Neural cell (in vitro differentiated cells): ENCODE measurements around the gene UNC5A. TPM values are rescaled to one million over a fixed set of nuclear protein-coding genes. Genes with fewer than 3 reads are reported as not detected.

Experiments used
- H2AFZ ChIP-seq: fragments of 200-600, 300-800 bp; sonication (generic), shearing (Covaris generic); 2 replicates; pipeline ENCODE4 v1.6.0; 2014; ENCODE audit warnings: low read depth, mild to moderate bottlenecking, antibody characterized with exemption, low read length, moderate library complexity
- H3F3A ChIP-seq: fragments of 200-600 bp; shearing (Covaris generic); 2 replicates; pipeline ENCODE4 v1.6.1; 2016; ENCODE audit warnings: mild to moderate bottlenecking, moderate library complexity, mixed read lengths, antibody characterized with exemption, low read length; ENCODE audit not compliant: insufficient read depth, poor library complexity, severe bottlenecking
- H3K27ac ChIP-seq: fragments of 200-600, 300-800 bp; sonication (generic), shearing (Covaris generic); 2 replicates; pipeline ENCODE4 v1.5.1; 2014; ENCODE audit warnings: mild to moderate bottlenecking, low read length, moderate library complexity
- H3K27me3 ChIP-seq: fragments of 300-800, 200-600 bp; sonication (generic), shearing (Covaris generic); 2 replicates; pipeline ENCODE4 v1.6.0; 2014; ENCODE audit warnings: mild to moderate bottlenecking, low read depth, low read length, moderate library complexity; ENCODE audit not compliant: insufficient read depth
- H3K36me3 ChIP-seq: fragments of 300-800, 200-600 bp; sonication (generic), shearing (Covaris generic); 2 replicates; pipeline ENCODE4 v1.5.1; 2014; ENCODE audit warnings: mild to moderate bottlenecking, antibody characterized with exemption, low read length, moderate library complexity; ENCODE audit not compliant: insufficient read depth
- H3K4me2 ChIP-seq: fragments of 300-800, 200-600 bp; sonication (generic), shearing (Covaris generic); 2 replicates; pipeline ENCODE4 v1.6.0; 2014; ENCODE audit warnings: mild to moderate bottlenecking, low read length
- H3K4me3 ChIP-seq: fragments of 300-800, 200-600 bp; sonication (generic), shearing (Covaris generic); 2 replicates; pipeline ENCODE4 v1.5.1; 2014; ENCODE audit warnings: mild to moderate bottlenecking, low read length, moderate library complexity
- H3K79me2 ChIP-seq: fragments of 200-600 bp; shearing (Covaris generic); replicated peaks from 2 replicates; pipeline ENCODE4 v1.6.0; 2014; ENCODE audit warnings: mild to moderate bottlenecking, low read length, moderate library complexity; ENCODE audit not compliant: insufficient read depth
- H3K9ac ChIP-seq: fragments of 300-800, 200-600 bp; sonication (generic), shearing (Covaris generic); 2 replicates; pipeline ENCODE4 v1.6.1; 2016; ENCODE audit warnings: mild to moderate bottlenecking, low read length, mixed read lengths
- H3K9me2 ChIP-seq: fragments of 200-600 bp; shearing (Covaris generic); 2 replicates; pipeline ENCODE4 v1.6.1; 2016; ENCODE audit warnings: mild to moderate bottlenecking, low read length, mixed read lengths; ENCODE audit not compliant: insufficient read depth
- H3K9me3 ChIP-seq: fragments of 200-600, 300-800 bp; sonication (generic), shearing (Covaris generic); 2 replicates; pipeline ENCODE4 v1.6.1; 2016; ENCODE audit warnings: mild to moderate bottlenecking, mixed run types, low read length, moderate library complexity, mixed read lengths
- H4K20me1 ChIP-seq: fragments of 200-600 bp; shearing (Covaris generic); 2 replicates; pipeline ENCODE4 v1.6.1; 2016; ENCODE audit warnings: mild to moderate bottlenecking, mixed run types; ENCODE audit not compliant: insufficient read depth
- EP300 ChIP-seq: fragments of 450-650 bp; conservative IDR thresholded peaks from 2 replicates; pipeline ENCODE4 v1.6.1; 2014; ENCODE audit warnings: antibody characterized with exemption, mild to moderate bottlenecking, moderate library complexity; ENCODE audit not compliant: poor library complexity, severe bottlenecking
- EZH2 ChIP-seq: fragments of 200-600, 300-800 bp; shearing (Covaris generic), sonication (generic); IDR thresholded peaks from 2 replicates; pipeline ENCODE4 v1.6.1; 2014; ENCODE audit warnings: antibody characterized with exemption, low read length, borderline replicate concordance, mild to moderate bottlenecking; ENCODE audit not compliant: insufficient read depth, poor library complexity, severe bottlenecking
- MXI1 ChIP-seq: fragments of 450-650 bp; conservative IDR thresholded peaks from 2 replicates; pipeline ENCODE4 v1.6.1; 2014; ENCODE audit warnings: antibody characterized with exemption, mild to moderate bottlenecking; ENCODE audit not compliant: poor library complexity, severe bottlenecking
- POLR2AphosphoS5 ChIP-seq: IDR thresholded peaks from 2 replicates; pipeline ENCODE4 v1.6.1; 2012
- RAD21 ChIP-seq: fragments of 450-650 bp; conservative IDR thresholded peaks from 2 replicates; pipeline ENCODE4 v1.6.1; 2014; ENCODE audit warnings: antibody characterized with exemption, mild to moderate bottlenecking, moderate library complexity
- SMC3 ChIP-seq: fragments of 450-650 bp; conservative IDR thresholded peaks from 2 replicates; pipeline ENCODE4 v1.6.1; 2014; ENCODE audit warnings: antibody characterized with exemption, mild to moderate bottlenecking, moderate library complexity; ENCODE audit not compliant: poor library complexity
- TAF1 ChIP-seq: IDR thresholded peaks from 2 replicates; pipeline ENCODE4 v1.6.1; 2012; ENCODE audit warnings: low read depth
- polyA plus RNA-seq: library from polyadenylated mRNA; depleted of rRNA; stranded (reverse); fragments of >200 nt; gene quantifications from 2 replicates; pipeline ENCODE4 v1.2.3, GENCODE V29; 2014
- TF ChIP-seq, protein P1 (sequence below): IDR thresholded peaks from 2 replicates; pipeline ENCODE4 v1.6.1; 2012; ENCODE audit warnings: borderline replicate concordance
- TF ChIP-seq, protein P2 (sequence below): fragments of 450-650 bp; IDR thresholded peaks from 2 replicates; pipeline ENCODE4 v1.5.1; 2014; ENCODE audit warnings: antibody characterized with exemption, mild to moderate bottlenecking, moderate library complexity; ENCODE audit not compliant: poor library complexity, severe bottlenecking

Gene UNC5A
- polyA plus RNA-seq, 1 donor from 2014 or later: 2.7 TPM

DNA sequence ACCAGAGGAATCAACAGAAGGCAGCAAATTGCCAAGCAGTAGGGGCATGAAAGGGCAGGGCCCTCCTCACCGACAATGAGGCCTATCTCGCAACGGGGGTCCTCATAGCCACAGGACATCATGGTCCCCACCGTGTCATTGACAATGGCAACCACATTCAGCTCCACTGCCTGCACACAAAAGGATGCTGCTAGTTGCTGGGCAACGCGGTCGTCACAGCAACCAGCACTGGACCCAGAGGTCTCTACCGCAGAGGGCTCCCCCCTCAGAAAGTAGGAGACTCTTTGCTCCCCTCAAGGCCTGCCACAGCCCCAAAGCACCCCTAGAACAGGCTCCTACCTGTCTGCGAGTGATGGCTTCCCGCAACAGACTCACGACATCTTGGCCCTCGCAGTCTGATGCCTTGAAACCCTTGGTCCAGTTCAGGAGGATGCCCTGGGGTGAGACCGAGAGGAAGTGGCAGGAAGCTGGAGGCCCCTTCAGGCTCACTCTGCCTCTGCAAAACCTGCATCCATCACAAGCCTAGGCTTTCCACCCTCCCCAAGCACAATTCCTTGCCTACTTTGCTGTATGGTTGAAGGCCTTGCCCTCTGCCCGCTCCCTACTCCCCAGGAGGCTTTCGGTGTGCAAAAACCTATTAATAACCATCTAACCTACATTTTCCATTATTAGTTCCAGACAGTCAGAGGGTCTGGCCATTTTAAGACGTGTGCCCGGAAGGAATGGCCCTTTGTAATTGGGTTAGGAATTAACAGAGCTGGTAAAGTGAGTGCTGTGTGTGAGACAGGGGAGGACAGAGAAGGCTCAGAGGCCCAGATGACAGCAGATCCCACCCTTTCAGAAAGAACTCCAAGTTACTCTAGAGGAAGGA, 73.6 kb downstream of the UNC5A start:
- no peaks in the 10 kb centered on the region for H4K20me1 ChIP-seq
- no peaks in the 10 kb centered on the region for H3K9me3 ChIP-seq
- no peak overlapping the region for H3K4me3 ChIP-seq
- H2AFZ ChIP-seq: no peak overlapping the region
- H3K36me3 ChIP-seq: no peaks in the 10 kb centered on the region
- no peak overlapping the region for H3K4me2 ChIP-seq
- TF ChIP-seq SMC3 (no peak), RAD21 (no peak), POLR2AphosphoS5 (peak; percentile 70), TAF1 (no peak), EP300 (peak; percentile 50), EZH2 (no peak), MXI1 (peak; percentile 42)
- TF ChIP-seq, protein P1, sequence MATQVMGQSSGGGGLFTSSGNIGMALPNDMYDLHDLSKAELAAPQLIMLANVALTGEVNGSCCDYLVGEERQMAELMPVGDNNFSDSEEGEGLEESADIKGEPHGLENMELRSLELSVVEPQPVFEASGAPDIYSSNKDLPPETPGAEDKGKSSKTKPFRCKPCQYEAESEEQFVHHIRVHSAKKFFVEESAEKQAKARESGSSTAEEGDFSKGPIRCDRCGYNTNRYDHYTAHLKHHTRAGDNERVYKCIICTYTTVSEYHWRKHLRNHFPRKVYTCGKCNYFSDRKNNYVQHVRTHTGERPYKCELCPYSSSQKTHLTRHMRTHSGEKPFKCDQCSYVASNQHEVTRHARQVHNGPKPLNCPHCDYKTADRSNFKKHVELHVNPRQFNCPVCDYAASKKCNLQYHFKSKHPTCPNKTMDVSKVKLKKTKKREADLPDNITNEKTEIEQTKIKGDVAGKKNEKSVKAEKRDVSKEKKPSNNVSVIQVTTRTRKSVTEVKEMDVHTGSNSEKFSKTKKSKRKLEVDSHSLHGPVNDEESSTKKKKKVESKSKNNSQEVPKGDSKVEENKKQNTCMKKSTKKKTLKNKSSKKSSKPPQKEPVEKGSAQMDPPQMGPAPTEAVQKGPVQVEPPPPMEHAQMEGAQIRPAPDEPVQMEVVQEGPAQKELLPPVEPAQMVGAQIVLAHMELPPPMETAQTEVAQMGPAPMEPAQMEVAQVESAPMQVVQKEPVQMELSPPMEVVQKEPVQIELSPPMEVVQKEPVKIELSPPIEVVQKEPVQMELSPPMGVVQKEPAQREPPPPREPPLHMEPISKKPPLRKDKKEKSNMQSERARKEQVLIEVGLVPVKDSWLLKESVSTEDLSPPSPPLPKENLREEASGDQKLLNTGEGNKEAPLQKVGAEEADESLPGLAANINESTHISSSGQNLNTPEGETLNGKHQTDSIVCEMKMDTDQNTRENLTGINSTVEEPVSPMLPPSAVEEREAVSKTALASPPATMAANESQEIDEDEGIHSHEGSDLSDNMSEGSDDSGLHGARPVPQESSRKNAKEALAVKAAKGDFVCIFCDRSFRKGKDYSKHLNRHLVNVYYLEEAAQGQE: peak; percentile 25
- TF ChIP-seq, protein P2, sequence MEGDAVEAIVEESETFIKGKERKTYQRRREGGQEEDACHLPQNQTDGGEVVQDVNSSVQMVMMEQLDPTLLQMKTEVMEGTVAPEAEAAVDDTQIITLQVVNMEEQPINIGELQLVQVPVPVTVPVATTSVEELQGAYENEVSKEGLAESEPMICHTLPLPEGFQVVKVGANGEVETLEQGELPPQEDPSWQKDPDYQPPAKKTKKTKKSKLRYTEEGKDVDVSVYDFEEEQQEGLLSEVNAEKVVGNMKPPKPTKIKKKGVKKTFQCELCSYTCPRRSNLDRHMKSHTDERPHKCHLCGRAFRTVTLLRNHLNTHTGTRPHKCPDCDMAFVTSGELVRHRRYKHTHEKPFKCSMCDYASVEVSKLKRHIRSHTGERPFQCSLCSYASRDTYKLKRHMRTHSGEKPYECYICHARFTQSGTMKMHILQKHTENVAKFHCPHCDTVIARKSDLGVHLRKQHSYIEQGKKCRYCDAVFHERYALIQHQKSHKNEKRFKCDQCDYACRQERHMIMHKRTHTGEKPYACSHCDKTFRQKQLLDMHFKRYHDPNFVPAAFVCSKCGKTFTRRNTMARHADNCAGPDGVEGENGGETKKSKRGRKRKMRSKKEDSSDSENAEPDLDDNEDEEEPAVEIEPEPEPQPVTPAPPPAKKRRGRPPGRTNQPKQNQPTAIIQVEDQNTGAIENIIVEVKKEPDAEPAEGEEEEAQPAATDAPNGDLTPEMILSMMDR: no peak
- no peaks in the 10 kb centered on the region for H3K79me2 ChIP-seq
- peak overlapping the region; percentile 67 for H3K27ac ChIP-seq
- no peaks in the 10 kb centered on the region for H3K27me3 ChIP-seq
- peak overlapping the region; percentile 42 for H3K9ac ChIP-seq
- H3K9me2 ChIP-seq: no peaks in the 10 kb centered on the region
- H3F3A ChIP-seq: no peaks in the 10 kb centered on the region

DNA sequence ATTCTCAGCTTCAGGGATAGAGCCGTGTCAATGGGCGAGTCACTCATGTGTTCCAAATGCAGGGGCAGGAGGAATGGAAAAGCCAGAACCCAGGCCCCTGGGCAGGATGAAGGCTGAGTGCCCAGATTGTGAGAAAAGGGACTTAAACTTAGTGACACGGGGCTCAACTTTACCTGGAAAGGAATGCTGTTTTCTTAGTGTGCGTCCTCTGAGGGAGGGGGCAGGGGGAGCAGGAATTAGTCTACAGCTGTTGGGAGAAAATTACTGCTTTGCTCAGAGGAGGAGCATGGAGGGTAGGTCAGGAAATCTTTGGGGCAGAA, 74.2 kb downstream of the UNC5A start:
- peak overlapping the region; percentile 67 for H3K27ac ChIP-seq
- TF ChIP-seq, protein P2: no peak
- no peak for TF ChIP-seq EP300
- no peak for TF ChIP-seq MXI1
- TF ChIP-seq RAD21: no peak
- TF ChIP-seq SMC3: no peak
- no peak for TF ChIP-seq TAF1
- TF ChIP-seq, protein P1: no peak
- TF ChIP-seq POLR2AphosphoS5: no peak
- no peak for TF ChIP-seq EZH2
- H3K36me3 ChIP-seq: no peaks in the 10 kb centered on the region
- H2AFZ ChIP-seq: no peak overlapping the region
- no peak overlapping the region for H3K4me3 ChIP-seq
- H3K9me2 ChIP-seq: no peaks in the 10 kb centered on the region
- H3K9ac ChIP-seq: peak overlapping the region; percentile 42
- H3F3A ChIP-seq: no peaks in the 10 kb centered on the region
- H3K79me2 ChIP-seq: no peaks in the 10 kb centered on the region
- no peaks in the 10 kb centered on the region for H4K20me1 ChIP-seq
- no peak overlapping the region for H3K4me2 ChIP-seq
- H3K9me3 ChIP-seq: no peaks in the 10 kb centered on the region
- H3K27me3 ChIP-seq: no peaks in the 10 kb centered on the region
